22Rv1 (cell line): ENCODE data around the gene MKI67.

Experiments
- H3K27ac ChIP-seq: fragments of 450-650 bp; 2 replicates; pipeline ENCODE4 v1.5.1; 2017
- CTCF ChIP-seq: fragments of 450-650 bp; IDR thresholded peaks from 2 replicates; pipeline ENCODE4 v1.5.1; 2017; ENCODE audit warnings: mild to moderate bottlenecking
- ZFX ChIP-seq: fragments of 450-650 bp; IDR thresholded peaks from 2 replicates; pipeline ENCODE4 v1.6.1; 2017; ENCODE audit warnings: antibody characterized with exemption, borderline replicate concordance

Gene MKI67

DNA sequence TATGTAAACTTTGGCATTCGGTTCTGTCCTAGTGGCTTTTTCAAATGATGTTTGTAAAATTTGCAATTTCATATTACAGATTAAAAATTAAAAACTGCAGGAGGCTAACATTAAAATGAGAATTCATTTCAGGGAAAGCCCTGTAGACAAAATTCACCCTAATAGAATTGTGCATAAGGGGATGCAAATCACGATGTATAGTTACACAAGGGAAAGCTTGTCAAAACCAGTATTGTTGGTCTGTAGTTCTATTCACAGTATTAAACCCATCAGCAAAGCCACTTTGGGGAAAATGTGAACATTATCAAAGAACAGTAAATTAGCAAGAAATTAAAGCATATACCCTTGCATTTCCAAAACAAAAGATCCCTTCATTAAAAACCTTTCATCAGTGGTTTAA lies 39.9 kb upstream of the MKI67 start:
- no peak overlapping the region for H3K27ac ChIP-seq
- TF ChIP-seq CTCF, result no peak
- TF ChIP-seq ZFX, result no peak

DNA sequence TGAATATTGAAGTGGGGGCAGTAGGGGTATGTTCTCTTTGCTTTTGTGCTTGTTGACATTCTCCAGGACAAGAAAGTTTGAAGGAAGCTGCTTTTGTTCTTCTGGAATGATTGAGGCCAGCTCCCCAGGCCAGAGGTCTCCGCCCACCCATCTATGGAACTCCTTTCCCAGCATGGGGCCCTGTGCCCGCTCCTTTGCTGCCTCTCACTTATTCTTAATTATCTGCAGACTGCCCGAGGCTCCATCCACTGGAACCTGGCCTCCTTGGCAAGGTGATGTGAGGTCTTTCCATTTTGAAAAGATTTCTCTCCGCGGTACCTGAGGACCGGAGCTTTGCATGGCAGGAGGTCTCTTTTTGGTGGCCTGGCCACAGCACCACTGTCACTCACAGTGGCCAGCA lies 39.3 kb upstream of the MKI67 start:
- TF ChIP-seq ZFX (no peak), CTCF (no peak)
- H3K27ac ChIP-seq, result no peak overlapping the region

- no peak overlapping the region for H3K27ac ChIP-seq
- TF ChIP-seq ZFX, result no peak
- no peak for TF ChIP-seq CTCF
These were observed 37.5 kb upstream of the MKI67 start for GRCh38 chr10:128163701-128164100.

- TF ChIP-seq ZFX (no peak), CTCF (no peak)
- H3K27ac ChIP-seq, result no peak overlapping the region
These were observed 34.8 kb upstream of the MKI67 start for GRCh38 chr10:128161031-128161430.

GRCh38 chr10:128160297-128160711 lies 34.1 kb upstream of the MKI67 start:
- TF ChIP-seq CTCF (no peak), ZFX (no peak)
- H3K27ac ChIP-seq, result no peak overlapping the region

DNA sequence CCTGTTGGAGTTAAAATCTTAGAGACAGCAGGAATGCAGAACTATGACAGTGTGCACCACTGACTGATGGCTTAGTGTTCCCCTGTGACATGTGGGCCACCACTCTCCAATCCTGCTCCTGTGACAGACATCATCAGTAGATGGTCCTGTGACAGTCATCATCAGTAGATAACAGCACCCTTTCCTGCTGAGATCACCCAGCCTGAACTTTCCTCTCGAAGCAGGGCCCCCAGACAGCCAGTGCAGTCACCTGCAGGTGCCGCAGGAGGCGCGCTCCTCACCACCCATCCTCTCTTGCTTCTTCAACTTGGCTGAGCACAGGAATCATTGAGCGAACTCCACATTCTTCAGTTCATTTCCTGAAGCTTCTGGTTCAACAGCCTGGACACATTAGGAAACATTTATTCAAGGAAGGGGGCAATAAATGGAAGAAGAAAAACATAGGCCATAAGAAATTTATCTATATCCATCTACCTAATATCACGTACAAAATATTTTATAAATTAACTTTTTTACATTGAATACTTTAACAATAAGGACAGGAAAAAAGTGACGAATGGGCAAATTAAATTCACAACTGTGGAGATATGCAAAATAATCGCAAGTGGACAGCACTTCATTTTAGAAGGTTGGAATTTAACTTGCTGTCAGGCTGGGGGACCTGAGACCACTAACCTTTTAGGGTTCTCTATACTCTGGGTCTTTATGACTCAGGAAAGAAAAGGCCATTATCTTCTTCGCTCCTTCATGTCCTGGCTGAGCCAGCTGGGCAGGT lies 32.0 kb upstream of the MKI67 start:
- H3K27ac ChIP-seq, result no peak overlapping the region
- no peak for TF ChIP-seq CTCF
- TF ChIP-seq ZFX, result no peak

DNA sequence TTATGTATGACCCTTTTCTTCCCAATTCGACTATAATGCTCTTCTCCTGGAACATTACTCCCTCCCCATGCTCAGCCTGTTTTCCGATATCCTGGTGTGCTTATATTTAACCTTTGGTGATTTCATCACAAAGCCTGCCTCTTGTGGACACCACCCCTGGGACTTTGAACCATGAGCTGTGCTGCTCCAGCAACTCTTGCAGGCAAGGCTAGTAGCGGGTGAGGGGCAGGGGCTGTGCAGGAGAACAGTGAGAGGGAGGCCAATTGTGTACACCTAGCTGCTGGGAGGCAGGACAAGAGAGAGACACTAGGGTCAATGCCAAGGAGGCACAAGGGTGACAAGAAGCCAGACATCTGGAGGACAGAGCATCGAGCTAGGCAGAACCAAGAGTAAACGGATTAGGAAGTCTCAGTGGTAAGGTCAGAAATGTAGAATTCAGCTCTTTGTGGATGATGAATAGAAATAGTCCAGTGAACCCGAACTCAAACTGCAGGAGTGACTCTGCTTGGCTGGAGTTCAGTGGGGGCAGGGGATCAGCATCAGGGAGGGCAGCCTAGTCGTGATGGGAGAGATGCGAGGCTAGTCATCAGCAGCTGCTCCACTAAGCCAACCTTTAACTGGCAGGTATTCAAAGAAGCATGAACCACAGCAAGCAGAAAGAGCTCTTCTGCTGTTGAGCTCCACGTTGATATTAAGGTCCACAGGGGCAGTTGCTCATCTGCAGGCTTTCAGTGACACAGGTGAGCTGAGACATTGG lies 31.0 kb upstream of the MKI67 start:
- no peak for TF ChIP-seq ZFX
- no peak overlapping the region for H3K27ac ChIP-seq
